NT2/D1 (cell line): ENCODE data around the gene WWTR1.

ENCODE experiments used
- SUZ12 ChIP-seq: IDR thresholded peaks from 2 replicates; pipeline ENCODE4 v1.6.1; 2011; ENCODE audit not compliant: insufficient read length, insufficient read depth; ENCODE audit errors: extremely low read depth
- YY1 ChIP-seq: IDR thresholded peaks from 2 replicates; pipeline ENCODE4 v1.6.1; 2011; ENCODE audit not compliant: insufficient read length, insufficient read depth
- ZNF274 ChIP-seq: IDR thresholded peaks from 2 replicates; pipeline ENCODE4 v1.6.1; 2011; ENCODE audit warnings: mild to moderate bottlenecking, low read depth, low read length

- no peak for TF ChIP-seq ZNF274
- no peak for TF ChIP-seq SUZ12
- TF ChIP-seq YY1 = no peak
These were observed 123.7 kb downstream of the WWTR1 start for GRCh38 chr3:149534082-149534481.
